Smooth muscle cell (in vitro differentiated cells): ENCODE data around the gene RGR. TPM values are rescaled to one million over a fixed set of nuclear protein-coding genes. Genes with fewer than 3 reads are reported as not detected.

Experiments used
- DNase-seq: peaks from one replicate; lab custom pipeline; 2025; ENCODE audit not compliant: unreplicated experiment; lab: John Stamatoyannopoulos, UW
- H2AFZ ChIP-seq: fragments of 200-600 bp; sonication (generic); 2 replicates; pipeline ENCODE4 v1.6.0; 2016; ENCODE audit warnings: antibody characterized with exemption, low read depth, mild to moderate bottlenecking
- H3F3A ChIP-seq: fragments of 200-600 bp; sonication (generic); 2 replicates; pipeline ENCODE4 v1.6.0; 2017; ENCODE audit warnings: antibody characterized with exemption, low read depth
- H3K27ac ChIP-seq: fragments of 200-600 bp; sonication (generic); 2 replicates; pipeline ENCODE4 v1.5.1; 2016; ENCODE audit warnings: low read depth, mild to moderate bottlenecking
- H3K27me3 ChIP-seq: fragments of 200-600 bp; sonication (generic); 2 replicates; pipeline ENCODE4 v1.6.1; 2016; ENCODE audit warnings: low read depth, mild to moderate bottlenecking
- H3K36me3 ChIP-seq: fragments of 200-600 bp; sonication (generic); 2 replicates; pipeline ENCODE4 v1.5.1; 2016; ENCODE audit warnings: low read depth
- H3K4me1 ChIP-seq: fragments of 200-600 bp; sonication (generic); 2 replicates; pipeline ENCODE4 v1.5.1; 2016; ENCODE audit warnings: low read depth
- H3K4me2 ChIP-seq: fragments of 200-600 bp; sonication (generic); 2 replicates; pipeline ENCODE4 v1.6.0; 2016; ENCODE audit warnings: mild to moderate bottlenecking
- H3K4me3 ChIP-seq: fragments of 200-600 bp; sonication (generic); 2 replicates; pipeline ENCODE4 v1.5.1; 2016; ENCODE audit warnings: mild to moderate bottlenecking
- H3K79me2 ChIP-seq: fragments of 200-600 bp; sonication (generic); 2 replicates; pipeline ENCODE4 v1.6.0; 2016; ENCODE audit warnings: low read depth, mild to moderate bottlenecking
- H3K9ac ChIP-seq: fragments of 200-600 bp; sonication (generic); 2 replicates; pipeline ENCODE4 v1.6.0; 2016; ENCODE audit warnings: low read depth
- H3K9me3 ChIP-seq: fragments of 200-600 bp; sonication (generic); replicated peaks from 2 replicates; pipeline ENCODE4 v1.5.1; 2016; ENCODE audit warnings: low read depth
- H4K20me1 ChIP-seq: fragments of 200-600 bp; sonication (generic); 2 replicates; pipeline ENCODE4 v1.6.0; 2016; ENCODE audit warnings: low read depth
- WGBS: methylation state at CpG from one replicate; pipeline ENCODE4 v1.1.7; 2016; ENCODE audit warnings: low lambda C conversion rate; 5-methylcytosine and 5-hydroxymethylcytosine counted together
- polyA plus RNA-seq: library from polyadenylated mRNA; unstranded; fragments of >200 nt; fragmentation: Nextera tagmentation; extraction: Ambion mirVana; gene quantifications from 2 replicates; pipeline ENCODE4 v1.2.1, GENCODE V29; 2016
- total RNA-seq: library from RNA; depleted of rRNA; stranded (reverse); fragments of >200 nt; gene quantifications from 2 replicates; pipeline ENCODE4 v1.2.3, GENCODE V29; 2014
- TF ChIP-seq, protein P1 (sequence below): fragments of 200-600 bp; sonication (generic); IDR thresholded peaks from 2 replicates; pipeline ENCODE4 v1.5.1; 2017; ENCODE audit warnings: borderline replicate concordance, mild to moderate bottlenecking, antibody characterized with exemption; ENCODE audit not compliant: insufficient read depth, poor library complexity, severe bottlenecking

Gene RGR
- total and polyA plus RNA-seq, 2 experiments from 2014 or later: not detected

DNA sequence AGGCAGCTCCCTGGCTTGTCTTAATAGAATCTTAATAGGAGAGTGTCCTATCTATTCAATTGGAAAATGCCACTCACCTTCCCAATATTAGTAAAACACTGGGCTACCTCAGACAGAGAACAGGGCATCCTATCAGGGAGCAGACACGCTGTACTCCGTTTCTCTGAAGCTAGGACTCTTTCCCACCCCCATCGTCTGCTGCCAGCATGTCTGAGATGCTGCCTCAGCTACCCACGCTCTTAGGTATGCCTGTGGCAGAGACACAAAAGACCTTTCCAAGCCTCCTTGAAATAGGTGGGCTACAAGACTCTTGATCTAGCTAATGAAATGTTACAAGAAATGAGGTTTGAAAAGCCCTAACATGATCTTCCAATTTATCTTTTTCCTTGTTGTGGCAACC, 17.0 kb upstream of the RGR start:
- no peak for DNase-seq
- H3K27me3 ChIP-seq: peaks cover 16% of the 10 kb centered on the region
- 65% methylated on average over 4 of the region's 4 CpGs for WGBS
- H3K79me2 ChIP-seq: no peaks in the 10 kb centered on the region
- H2AFZ ChIP-seq: no peak overlapping the region
- no peaks in the 10 kb centered on the region for H3F3A ChIP-seq
- no peaks in the 10 kb centered on the region for H3K9me3 ChIP-seq
- no peak overlapping the region for H3K4me3 ChIP-seq
- TF ChIP-seq, protein P1, sequence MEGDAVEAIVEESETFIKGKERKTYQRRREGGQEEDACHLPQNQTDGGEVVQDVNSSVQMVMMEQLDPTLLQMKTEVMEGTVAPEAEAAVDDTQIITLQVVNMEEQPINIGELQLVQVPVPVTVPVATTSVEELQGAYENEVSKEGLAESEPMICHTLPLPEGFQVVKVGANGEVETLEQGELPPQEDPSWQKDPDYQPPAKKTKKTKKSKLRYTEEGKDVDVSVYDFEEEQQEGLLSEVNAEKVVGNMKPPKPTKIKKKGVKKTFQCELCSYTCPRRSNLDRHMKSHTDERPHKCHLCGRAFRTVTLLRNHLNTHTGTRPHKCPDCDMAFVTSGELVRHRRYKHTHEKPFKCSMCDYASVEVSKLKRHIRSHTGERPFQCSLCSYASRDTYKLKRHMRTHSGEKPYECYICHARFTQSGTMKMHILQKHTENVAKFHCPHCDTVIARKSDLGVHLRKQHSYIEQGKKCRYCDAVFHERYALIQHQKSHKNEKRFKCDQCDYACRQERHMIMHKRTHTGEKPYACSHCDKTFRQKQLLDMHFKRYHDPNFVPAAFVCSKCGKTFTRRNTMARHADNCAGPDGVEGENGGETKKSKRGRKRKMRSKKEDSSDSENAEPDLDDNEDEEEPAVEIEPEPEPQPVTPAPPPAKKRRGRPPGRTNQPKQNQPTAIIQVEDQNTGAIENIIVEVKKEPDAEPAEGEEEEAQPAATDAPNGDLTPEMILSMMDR: no peak
- no peaks in the 10 kb centered on the region for H4K20me1 ChIP-seq
- no peaks in the 10 kb centered on the region for H3K4me1 ChIP-seq
- no peak overlapping the region for H3K27ac ChIP-seq
- no peak overlapping the region for H3K4me2 ChIP-seq
- no peaks in the 10 kb centered on the region for H3K36me3 ChIP-seq
- H3K9ac ChIP-seq: no peak overlapping the region

DNA sequence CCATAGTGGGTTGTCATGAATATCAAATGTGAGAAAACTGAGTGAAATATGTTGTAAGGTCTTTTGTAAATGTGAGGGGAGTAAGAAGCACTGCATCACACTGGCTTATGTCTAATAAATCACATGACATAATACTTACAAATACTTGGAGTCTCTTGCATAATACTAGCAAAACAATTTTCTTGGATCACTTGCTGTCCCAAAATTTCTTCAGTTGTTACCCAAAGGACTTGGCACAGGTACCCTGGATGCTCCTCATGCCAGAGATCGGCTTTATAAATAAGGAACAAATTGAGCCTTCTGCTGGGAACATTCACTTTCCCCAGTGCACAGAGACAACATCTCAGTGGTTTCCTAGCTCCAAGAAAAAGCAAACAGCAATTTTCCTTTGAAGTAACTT, 14.5 kb upstream of the RGR start:
- no peak overlapping the region for H3K27ac ChIP-seq
- peaks cover 16% of the 10 kb centered on the region for H3K27me3 ChIP-seq
- H3K9me3 ChIP-seq: no peaks in the 10 kb centered on the region
- no peak overlapping the region for H3K4me3 ChIP-seq
- TF ChIP-seq, protein P1: no peak
- no peak overlapping the region for H3K4me2 ChIP-seq
- no peak for DNase-seq
- H3F3A ChIP-seq: no peaks in the 10 kb centered on the region
- 92% methylated on average over 1 of the region's 1 CpG for WGBS
- no peaks in the 10 kb centered on the region for H3K79me2 ChIP-seq
- H3K9ac ChIP-seq: no peak overlapping the region
- no peaks in the 10 kb centered on the region for H4K20me1 ChIP-seq
- no peaks in the 10 kb centered on the region for H3K36me3 ChIP-seq
- no peak overlapping the region for H2AFZ ChIP-seq
- no peaks in the 10 kb centered on the region for H3K4me1 ChIP-seq

GRCh38 chr10:84232376-84232775, 12.5 kb upstream of the RGR start:
- Histone ChIP-seq H4K20me1 (no peaks in the 10 kb centered on the region), H3K4me2 (no peak overlapping the region), H3K79me2 (no peaks in the 10 kb centered on the region), H3K9me3 (no peaks in the 10 kb centered on the region), H2AFZ (no peak overlapping the region), H3K36me3 (no peaks in the 10 kb centered on the region), H3K4me1 (no peaks in the 10 kb centered on the region), H3K27ac (no peak overlapping the region), H3K9ac (no peak overlapping the region), H3K4me3 (no peak overlapping the region), H3K27me3 (peaks cover 24% of the 10 kb centered on the region), H3F3A (no peaks in the 10 kb centered on the region)
- 89% methylated on average over 10 of the region's 10 CpGs for WGBS
- DNase-seq: no peak
- TF ChIP-seq, protein P1: no peak

DNA sequence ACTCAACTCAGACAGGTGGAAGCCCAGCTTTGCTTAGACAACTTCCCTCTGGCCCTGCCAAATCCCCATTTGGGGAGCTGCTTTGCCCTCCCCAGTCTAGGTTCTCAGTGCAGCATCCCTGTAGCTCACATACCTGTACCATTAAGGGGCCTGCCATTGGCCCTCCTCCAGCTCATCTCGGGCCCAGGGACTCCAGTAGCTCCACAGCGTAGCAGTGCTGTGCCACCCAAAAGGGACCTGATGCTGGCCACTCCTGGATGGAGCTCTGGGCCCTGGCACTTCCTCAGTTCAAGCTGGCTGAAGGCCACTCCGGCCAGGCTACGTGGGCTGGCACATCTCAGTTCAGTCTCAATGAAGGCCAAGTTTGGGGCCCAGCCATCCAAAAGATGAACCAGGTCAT, 10.9 kb upstream of the RGR start:
- TF ChIP-seq, protein P1: no peak
- H3K27ac ChIP-seq: no peak overlapping the region
- peaks cover 18% of the 10 kb centered on the region for H3K27me3 ChIP-seq
- H3K9me3 ChIP-seq: no peaks in the 10 kb centered on the region
- H3K36me3 ChIP-seq: no peaks in the 10 kb centered on the region
- H3K4me3 ChIP-seq: no peak overlapping the region
- H3K4me1 ChIP-seq: no peaks in the 10 kb centered on the region
- H3K79me2 ChIP-seq: no peaks in the 10 kb centered on the region
- H2AFZ ChIP-seq: no peak overlapping the region
- H4K20me1 ChIP-seq: no peaks in the 10 kb centered on the region
- H3K4me2 ChIP-seq: no peak overlapping the region
- no peak overlapping the region for H3K9ac ChIP-seq
- H3F3A ChIP-seq: no peaks in the 10 kb centered on the region
- no peak for DNase-seq
- 91% methylated on average over 4 of the region's 4 CpGs for WGBS
